ENCODE data around the gene FGD2. TPM values are rescaled to one million over a fixed set of nuclear protein-coding genes. Genes with fewer than 3 reads are reported as not detected.

Gene FGD2
- polyA plus RNA-seq, 1 donor from 2014 or later = not detected

- Histone ChIP-seq H3K79me2 (replicated peaks; ENCODE audit: insufficient read depth, low read length) (peaks cover 40% of the 10 kb centered on the region), H3K36me3 (ENCODE audit: insufficient read depth, low read length) (no peaks in the 10 kb centered on the region)
Observed at GRCh38 chr6:36980129-36980528, 25.3 kb upstream of the FGD2 start.

GRCh38 chr6:36980876-36981619, 24.4 kb upstream of the FGD2 start:
- peaks cover 7% of the 10 kb centered on the region for H4K20me1 ChIP-seq (ENCODE audit: insufficient read depth)
- H3K27me3 ChIP-seq (ENCODE audit: insufficient read depth, low read depth, low read length) = no peaks in the 10 kb centered on the region
- H2AFZ ChIP-seq (ENCODE audit: low read depth, low read length) = no peak overlapping the region
- peaks cover 47% of the 10 kb centered on the region for H3K79me2 ChIP-seq (replicated peaks; ENCODE audit: insufficient read depth, low read length)
- no peak overlapping the region for H3K4me2 ChIP-seq (ENCODE audit: low read length)
- no peaks in the 10 kb centered on the region for H3K9me3 ChIP-seq (ENCODE audit: low read length)
- no peak overlapping the region for H3K27ac ChIP-seq (ENCODE audit: low read length)
- no peaks in the 10 kb centered on the region for H3K9me2 ChIP-seq (ENCODE audit: insufficient read depth, low read length)
- H3F3A ChIP-seq (ENCODE audit: insufficient read depth, low read length, poor library complexity, severe bottlenecking) = no peaks in the 10 kb centered on the region
- no peak overlapping the region for H3K9ac ChIP-seq (ENCODE audit: low read length)
- no peak overlapping the region for H3K4me3 ChIP-seq (ENCODE audit: low read length)
- no peaks in the 10 kb centered on the region for H3K36me3 ChIP-seq (ENCODE audit: insufficient read depth, low read length)
- TF ChIP-seq SMC3 (conservative IDR thresholded peaks at IDR 0.05; ENCODE audit: poor library complexity) (no peak), TAF1 (IDR thresholded peaks at IDR 0.05; ENCODE audit: low read depth) (no peak), CTCF (IDR thresholded peaks at IDR 0.05; ENCODE audit: poor library complexity, severe bottlenecking) (no peak), POLR2AphosphoS5 (IDR thresholded peaks at IDR 0.05) (no peak), EZH2 (IDR thresholded peaks at IDR 0.05; ENCODE audit: borderline replicate concordance, insufficient read depth, low read length, poor library complexity, severe bottlenecking) (no peak), REST (IDR thresholded peaks at IDR 0.05; ENCODE audit: borderline replicate concordance) (no peak), RAD21 (conservative IDR thresholded peaks at IDR 0.05) (no peak)

More at GRCh38 chr6:36980129-36980528, 25.3 kb upstream of the FGD2 start:
- Histone ChIP-seq H3K4me2 (ENCODE audit: low read length) (no peak overlapping the region), H3K9me2 (ENCODE audit: insufficient read depth, low read length) (no peaks in the 10 kb centered on the region), H3F3A (ENCODE audit: insufficient read depth, low read length, poor library complexity, severe bottlenecking) (no peaks in the 10 kb centered on the region), H3K27me3 (ENCODE audit: insufficient read depth, low read depth, low read length) (no peaks in the 10 kb centered on the region), H4K20me1 (ENCODE audit: insufficient read depth) (peaks cover 7% of the 10 kb centered on the region), H3K4me3 (ENCODE audit: low read length) (no peak overlapping the region), H2AFZ (ENCODE audit: low read depth, low read length) (no peak overlapping the region), H3K9me3 (ENCODE audit: low read length) (no peaks in the 10 kb centered on the region), H3K27ac (ENCODE audit: low read length) (no peak overlapping the region), H3K9ac (ENCODE audit: low read length) (no peak overlapping the region)
- TF ChIP-seq SMC3 (conservative IDR thresholded peaks at IDR 0.05; ENCODE audit: poor library complexity) (no peak), REST (IDR thresholded peaks at IDR 0.05; ENCODE audit: borderline replicate concordance) (no peak), TAF1 (IDR thresholded peaks at IDR 0.05; ENCODE audit: low read depth) (no peak), CTCF (IDR thresholded peaks at IDR 0.05; ENCODE audit: poor library complexity, severe bottlenecking) (no peak), POLR2AphosphoS5 (IDR thresholded peaks at IDR 0.05) (no peak)

Measured in neural cell (in vitro differentiated cells).